Fibroblast of lung (primary cell): ENCODE measurements around the gene MAPT. TPM values are rescaled to one million over a fixed set of nuclear protein-coding genes. Genes with fewer than 3 reads are reported as not detected.

Experiments used
- DNase-seq, 2 donors: peaks; one replicate each; pipeline versions ENCODE4 v3.0.0 to v3.0.0-alpha.2; 2010; ENCODE audit warnings: low read depth in 2 of 2
- H2AFZ ChIP-seq: 2 replicates; pipeline ENCODE4 v1.5.1; 2012; ENCODE audit warnings: low read length, control low read depth, inconsistent platforms
- H3K27ac ChIP-seq: 2 replicates; pipeline ENCODE4 v1.5.1; 2011; ENCODE audit warnings: low read length, control low read depth; ENCODE audit not compliant: insufficient read depth
- H3K27me3 ChIP-seq: 2 replicates; pipeline ENCODE4 v1.5.1; 2011; ENCODE audit warnings: mild to moderate bottlenecking, low read length; ENCODE audit not compliant: control insufficient read depth, insufficient read depth
- H3K36me3 ChIP-seq: 2 replicates; pipeline ENCODE4 v1.5.1; 2011; ENCODE audit warnings: low read length; ENCODE audit not compliant: control insufficient read depth, insufficient read depth
- H3K4me1 ChIP-seq: 2 replicates; pipeline ENCODE4 v1.5.1; 2011; ENCODE audit warnings: low read length; ENCODE audit not compliant: control insufficient read depth, insufficient read depth; ENCODE audit errors: extremely low read depth
- H3K4me2 ChIP-seq: 2 replicates; pipeline ENCODE4 v1.5.1; 2011; ENCODE audit warnings: low read length, control low read depth; ENCODE audit not compliant: insufficient read depth; ENCODE audit errors: extremely low read depth
- H3K4me3 ChIP-seq, 4 experiments: fragments of 200-600 bp in 1 of 4; sonication (generic) in 1 of 4; replicated peaks in 1 of 4; 2 replicates each; pipeline ENCODE4 v1.5.1; 2011 to 2016; ENCODE audit warnings: low read length in 4 of 4, low read depth in 3 of 4, mild to moderate bottlenecking in 3 of 4, control low read depth in 2 of 4, inconsistent platforms in 1 of 4, mixed read lengths in 1 of 4; ENCODE audit not compliant: insufficient read depth in 1 of 4; ENCODE audit errors: control extremely low read depth in 1 of 4
- H3K79me2 ChIP-seq: 2 replicates; pipeline ENCODE4 v1.5.1; 2012; ENCODE audit warnings: mild to moderate bottlenecking, low read length, inconsistent platforms; ENCODE audit not compliant: control insufficient read depth, insufficient read depth
- H3K9ac ChIP-seq: 2 replicates; pipeline ENCODE4 v1.5.1; 2011; ENCODE audit warnings: mild to moderate bottlenecking, low read length, control low read depth; ENCODE audit not compliant: insufficient read depth
- H3K9me3 ChIP-seq: 2 replicates; pipeline ENCODE4 v1.5.1; 2012; ENCODE audit warnings: low read depth, low read length; ENCODE audit not compliant: control insufficient read depth, insufficient read depth
- H4K20me1 ChIP-seq: 2 replicates; pipeline ENCODE4 v1.5.1; 2011; ENCODE audit warnings: low read length; ENCODE audit not compliant: control insufficient read depth, insufficient read depth; ENCODE audit errors: extremely low read depth
- EZH2 ChIP-seq: IDR thresholded peaks from 2 replicates; pipeline ENCODE4 v1.5.1; 2012; ENCODE audit warnings: low read length, control low read depth, mild to moderate bottlenecking; ENCODE audit errors: missing control alignments
- polyA plus RNA-seq, 2 donors: library from polyadenylated mRNA; depleted of rRNA in 1 of 2; stranded (reverse) in 1 of 2; unstranded in 1 of 2; fragments of >200 nt; gene quantifications; 2 replicates each; pipeline ENCODE4 v1.2.1, GENCODE V29; 2011 to 2012; ENCODE audit warnings: missing spikeins in 1 of 2
- total RNA-seq: library from RNA; depleted of rRNA; stranded (reverse); fragments of >200 nt; gene quantifications from 2 replicates; pipeline ENCODE4 v1.2.1, GENCODE V29; 2014
- TF ChIP-seq, protein P1 (sequence below), 2 donors: IDR thresholded peaks in 1 of 2; conservative IDR thresholded peaks in 1 of 2; 1 replicate in 1 of 2; 2 replicates in 1 of 2; pipeline ENCODE4 v1.5.1; 2011 to 2012; ENCODE audit warnings: low read length in 2 of 2, control low read depth in 1 of 2, inconsistent platforms in 1 of 2, low read depth in 1 of 2, mild to moderate bottlenecking in 1 of 2

Gene MAPT
- total and polyA plus RNA-seq, 2 donors (not counting 1 experiment from before 2014, with no cell fraction given) = 0.09 to 0.50 TPM

DNA sequence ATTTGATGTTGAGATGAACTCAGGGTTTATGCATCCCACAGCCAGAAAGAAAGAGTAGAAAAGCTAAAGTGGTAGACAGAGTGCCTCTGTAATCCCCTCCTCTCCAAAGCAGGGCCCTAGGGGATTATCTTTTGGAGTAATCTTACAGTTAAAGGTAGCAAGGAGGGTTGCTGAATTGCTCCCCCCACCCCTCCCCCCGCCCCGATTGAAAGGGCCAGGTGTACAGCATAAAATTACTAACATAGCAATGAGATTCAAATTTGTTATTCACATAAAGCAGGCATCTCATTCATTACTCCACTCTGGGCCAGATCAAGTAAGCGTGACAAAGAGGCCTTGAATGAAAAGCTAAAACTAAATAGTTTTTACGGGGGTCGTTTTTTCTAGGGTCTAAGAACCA is 177.4 kb downstream of the MAPT start:
- H4K20me1 ChIP-seq = no peaks in the 10 kb centered on the region

DNA sequence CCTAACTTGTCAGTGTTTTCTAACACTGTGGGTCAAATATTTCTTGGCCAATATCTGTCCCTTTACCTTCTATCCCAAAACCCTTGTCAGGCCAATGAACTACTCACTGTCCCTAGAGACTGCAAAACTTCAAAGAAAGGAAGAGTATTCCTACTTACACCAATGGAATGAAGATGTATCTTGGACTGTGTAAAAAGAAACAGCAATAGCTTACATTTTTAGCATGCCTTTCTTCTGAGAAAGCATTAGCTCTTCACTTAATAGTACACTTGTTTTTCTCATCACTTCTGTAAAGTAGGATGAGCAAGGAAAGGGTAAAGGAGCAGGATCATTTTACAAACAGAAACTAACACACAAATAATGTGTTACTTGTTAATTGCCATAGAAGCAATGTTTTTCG is 178.6 kb downstream of the MAPT start:
- H3K36me3 ChIP-seq = no peaks in the 10 kb centered on the region
- H3K79me2 ChIP-seq = peaks cover 24% of the 10 kb centered on the region
- no peaks in the 10 kb centered on the region for H4K20me1 ChIP-seq
- H3K4me2 ChIP-seq = peak overlapping the region; percentile 58
- H3K4me3 ChIP-seq = no peak overlapping the region
- H3K27ac ChIP-seq = peak overlapping the region; percentile 54
- H2AFZ ChIP-seq = no peak overlapping the region
- peaks cover 10% of the 10 kb centered on the region for H3K4me1 ChIP-seq
- no peak for TF ChIP-seq EZH2
- TF ChIP-seq, protein P1, sequence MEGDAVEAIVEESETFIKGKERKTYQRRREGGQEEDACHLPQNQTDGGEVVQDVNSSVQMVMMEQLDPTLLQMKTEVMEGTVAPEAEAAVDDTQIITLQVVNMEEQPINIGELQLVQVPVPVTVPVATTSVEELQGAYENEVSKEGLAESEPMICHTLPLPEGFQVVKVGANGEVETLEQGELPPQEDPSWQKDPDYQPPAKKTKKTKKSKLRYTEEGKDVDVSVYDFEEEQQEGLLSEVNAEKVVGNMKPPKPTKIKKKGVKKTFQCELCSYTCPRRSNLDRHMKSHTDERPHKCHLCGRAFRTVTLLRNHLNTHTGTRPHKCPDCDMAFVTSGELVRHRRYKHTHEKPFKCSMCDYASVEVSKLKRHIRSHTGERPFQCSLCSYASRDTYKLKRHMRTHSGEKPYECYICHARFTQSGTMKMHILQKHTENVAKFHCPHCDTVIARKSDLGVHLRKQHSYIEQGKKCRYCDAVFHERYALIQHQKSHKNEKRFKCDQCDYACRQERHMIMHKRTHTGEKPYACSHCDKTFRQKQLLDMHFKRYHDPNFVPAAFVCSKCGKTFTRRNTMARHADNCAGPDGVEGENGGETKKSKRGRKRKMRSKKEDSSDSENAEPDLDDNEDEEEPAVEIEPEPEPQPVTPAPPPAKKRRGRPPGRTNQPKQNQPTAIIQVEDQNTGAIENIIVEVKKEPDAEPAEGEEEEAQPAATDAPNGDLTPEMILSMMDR (conservative IDR thresholded peaks at IDR 0.05 in 1 of 2, IDR thresholded peaks at IDR 0.05 in 1 of 2; ENCODE audit: low read depth in 1 of 2, low read length in 2 of 2) = no peak
- H3K9ac ChIP-seq = no peak overlapping the region
- DNase-seq = peak; percentile 28 to 81
- no peaks in the 10 kb centered on the region for H3K9me3 ChIP-seq
- H3K27me3 ChIP-seq = no peaks in the 10 kb centered on the region

More for the DNA sequence above, 177.4 kb downstream of the MAPT start:
- DNase-seq = no peak
- peaks cover 10% of the 10 kb centered on the region for H3K4me1 ChIP-seq
- H3K4me3 ChIP-seq = no peak overlapping the region
- no peaks in the 10 kb centered on the region for H3K27me3 ChIP-seq
- no peak overlapping the region for H3K9ac ChIP-seq
- H3K4me2 ChIP-seq = no peak overlapping the region
- H3K27ac ChIP-seq = no peak overlapping the region
- no peaks in the 10 kb centered on the region for H3K9me3 ChIP-seq
- H3K36me3 ChIP-seq = no peaks in the 10 kb centered on the region
- TF ChIP-seq, protein P1 (conservative IDR thresholded peaks at IDR 0.05 in 1 of 2, IDR thresholded peaks at IDR 0.05 in 1 of 2; ENCODE audit: low read depth in 1 of 2, low read length in 2 of 2) = no peak
- no peak for TF ChIP-seq EZH2
- peaks cover 23% of the 10 kb centered on the region for H3K79me2 ChIP-seq
- no peak overlapping the region for H2AFZ ChIP-seq

DNA sequence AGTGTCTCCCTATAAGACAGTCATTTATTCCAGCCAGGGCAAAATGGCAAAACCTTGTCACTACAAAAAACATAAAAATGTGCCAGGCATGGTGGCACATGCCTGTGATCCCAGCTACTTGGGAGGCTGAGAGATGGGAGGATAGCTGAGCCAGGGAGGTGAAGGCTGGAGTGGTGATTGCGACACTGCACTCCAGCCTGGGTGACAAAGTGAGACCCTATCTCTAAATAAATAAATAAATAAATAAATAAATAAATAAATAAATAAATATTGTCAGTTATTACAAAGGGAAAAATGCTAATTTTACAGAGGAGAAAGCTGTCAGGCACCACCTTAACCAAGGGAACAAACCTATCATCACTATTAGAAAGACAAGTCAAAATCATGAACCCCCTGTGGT is 180.2 kb downstream of the MAPT start:
- H4K20me1 ChIP-seq = no peaks in the 10 kb centered on the region
- H3K36me3 ChIP-seq = no peaks in the 10 kb centered on the region
- DNase-seq = no peak
- H3K9me3 ChIP-seq = no peaks in the 10 kb centered on the region
- no peak overlapping the region for H3K27ac ChIP-seq
- no peak overlapping the region for H3K4me3 ChIP-seq
- TF ChIP-seq, protein P1 (conservative IDR thresholded peaks at IDR 0.05 in 1 of 2, IDR thresholded peaks at IDR 0.05 in 1 of 2; ENCODE audit: low read depth in 1 of 2, low read length in 2 of 2) = no peak
- no peak for TF ChIP-seq EZH2
- peaks cover 10% of the 10 kb centered on the region for H3K4me1 ChIP-seq
- H2AFZ ChIP-seq = no peak overlapping the region
- H3K79me2 ChIP-seq = peaks cover 21% of the 10 kb centered on the region
- H3K27me3 ChIP-seq = no peaks in the 10 kb centered on the region
- no peak overlapping the region for H3K9ac ChIP-seq
- no peak overlapping the region for H3K4me2 ChIP-seq

Other genes starting within 250 kb of the MAPT start
- gene CRHR1, start 110.2 kb upstream of the MAPT start, total RNA-seq = not detected in 2 replicates
- not detected in 2 replicates for gene CRHR1, start 110.2 kb upstream of the MAPT start, polyA plus RNA-seq
- gene SPPL2C, start 49.7 kb upstream of the MAPT start, total RNA-seq = not detected in 2 replicates
- not detected in 2 replicates for gene SPPL2C, start 49.7 kb upstream of the MAPT start, polyA plus RNA-seq
- gene STH, start 104.7 kb downstream of the MAPT start, total RNA-seq = not detected in 2 replicates
- not detected in 2 replicates for gene STH, start 104.7 kb downstream of the MAPT start, polyA plus RNA-seq